Measurements from ENCODE around the gene CDK5RAP2.

DNA sequence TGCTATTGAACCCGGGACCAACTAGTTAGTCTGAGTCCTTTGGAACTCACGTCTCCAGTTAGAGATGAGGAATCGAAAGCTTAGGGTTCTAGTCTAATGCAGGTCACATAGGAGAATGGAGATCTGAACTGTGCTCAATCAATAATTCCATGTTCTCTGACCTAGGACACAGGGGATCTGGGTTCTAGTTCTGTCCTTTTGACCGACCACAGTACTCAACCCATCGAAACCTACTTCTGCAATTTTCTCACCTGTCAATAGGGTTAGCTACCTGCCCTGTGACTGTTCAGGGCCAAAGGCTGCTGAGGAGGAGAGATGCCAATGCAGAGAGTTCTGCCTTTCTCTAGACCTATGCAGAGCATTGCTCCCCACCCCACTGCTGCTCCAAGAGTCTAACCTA, 187.7 kb downstream of the CDK5RAP2 start:
- TF ChIP-seq BCL11A (tag by site-specific recombination; IDR thresholded peaks at IDR 0.05; ENCODE audit: low read depth) (no peak), MEIS1 (CRISPR knock-in tag; IDR thresholded peaks at IDR 0.05; ENCODE audit: borderline replicate concordance) (no peak), ZNF274 (IDR thresholded peaks at IDR 0.05; ENCODE audit: low read length) (no peak), ZNF274 (tag by site-specific recombination; IDR thresholded peaks at IDR 0.05; ENCODE audit: borderline replicate concordance) (no peak), ZSCAN16 (tag by site-specific recombination; IDR thresholded peaks at IDR 0.05) (no peak), ZFP41 (tag by site-specific recombination; IDR thresholded peaks at IDR 0.05; ENCODE audit: borderline replicate concordance) (no peak), MYNN (tag by site-specific recombination; IDR thresholded peaks at IDR 0.05; ENCODE audit: borderline replicate concordance) (no peak), ZNF558 (tag by site-specific recombination; IDR thresholded peaks at IDR 0.05) (no peak), ZBTB21 (tag by site-specific recombination; IDR thresholded peaks at IDR 0.05) (no peak), PRDM1 (tag by site-specific recombination; IDR thresholded peaks at IDR 0.05) (no peak)
- TF ChIP-seq, protein P1, sequence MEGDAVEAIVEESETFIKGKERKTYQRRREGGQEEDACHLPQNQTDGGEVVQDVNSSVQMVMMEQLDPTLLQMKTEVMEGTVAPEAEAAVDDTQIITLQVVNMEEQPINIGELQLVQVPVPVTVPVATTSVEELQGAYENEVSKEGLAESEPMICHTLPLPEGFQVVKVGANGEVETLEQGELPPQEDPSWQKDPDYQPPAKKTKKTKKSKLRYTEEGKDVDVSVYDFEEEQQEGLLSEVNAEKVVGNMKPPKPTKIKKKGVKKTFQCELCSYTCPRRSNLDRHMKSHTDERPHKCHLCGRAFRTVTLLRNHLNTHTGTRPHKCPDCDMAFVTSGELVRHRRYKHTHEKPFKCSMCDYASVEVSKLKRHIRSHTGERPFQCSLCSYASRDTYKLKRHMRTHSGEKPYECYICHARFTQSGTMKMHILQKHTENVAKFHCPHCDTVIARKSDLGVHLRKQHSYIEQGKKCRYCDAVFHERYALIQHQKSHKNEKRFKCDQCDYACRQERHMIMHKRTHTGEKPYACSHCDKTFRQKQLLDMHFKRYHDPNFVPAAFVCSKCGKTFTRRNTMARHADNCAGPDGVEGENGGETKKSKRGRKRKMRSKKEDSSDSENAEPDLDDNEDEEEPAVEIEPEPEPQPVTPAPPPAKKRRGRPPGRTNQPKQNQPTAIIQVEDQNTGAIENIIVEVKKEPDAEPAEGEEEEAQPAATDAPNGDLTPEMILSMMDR (tag by site-specific recombination; IDR thresholded peaks at IDR 0.05), result no peak
- TF ChIP-seq, protein P2, sequence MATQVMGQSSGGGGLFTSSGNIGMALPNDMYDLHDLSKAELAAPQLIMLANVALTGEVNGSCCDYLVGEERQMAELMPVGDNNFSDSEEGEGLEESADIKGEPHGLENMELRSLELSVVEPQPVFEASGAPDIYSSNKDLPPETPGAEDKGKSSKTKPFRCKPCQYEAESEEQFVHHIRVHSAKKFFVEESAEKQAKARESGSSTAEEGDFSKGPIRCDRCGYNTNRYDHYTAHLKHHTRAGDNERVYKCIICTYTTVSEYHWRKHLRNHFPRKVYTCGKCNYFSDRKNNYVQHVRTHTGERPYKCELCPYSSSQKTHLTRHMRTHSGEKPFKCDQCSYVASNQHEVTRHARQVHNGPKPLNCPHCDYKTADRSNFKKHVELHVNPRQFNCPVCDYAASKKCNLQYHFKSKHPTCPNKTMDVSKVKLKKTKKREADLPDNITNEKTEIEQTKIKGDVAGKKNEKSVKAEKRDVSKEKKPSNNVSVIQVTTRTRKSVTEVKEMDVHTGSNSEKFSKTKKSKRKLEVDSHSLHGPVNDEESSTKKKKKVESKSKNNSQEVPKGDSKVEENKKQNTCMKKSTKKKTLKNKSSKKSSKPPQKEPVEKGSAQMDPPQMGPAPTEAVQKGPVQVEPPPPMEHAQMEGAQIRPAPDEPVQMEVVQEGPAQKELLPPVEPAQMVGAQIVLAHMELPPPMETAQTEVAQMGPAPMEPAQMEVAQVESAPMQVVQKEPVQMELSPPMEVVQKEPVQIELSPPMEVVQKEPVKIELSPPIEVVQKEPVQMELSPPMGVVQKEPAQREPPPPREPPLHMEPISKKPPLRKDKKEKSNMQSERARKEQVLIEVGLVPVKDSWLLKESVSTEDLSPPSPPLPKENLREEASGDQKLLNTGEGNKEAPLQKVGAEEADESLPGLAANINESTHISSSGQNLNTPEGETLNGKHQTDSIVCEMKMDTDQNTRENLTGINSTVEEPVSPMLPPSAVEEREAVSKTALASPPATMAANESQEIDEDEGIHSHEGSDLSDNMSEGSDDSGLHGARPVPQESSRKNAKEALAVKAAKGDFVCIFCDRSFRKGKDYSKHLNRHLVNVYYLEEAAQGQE (tag by site-specific recombination; IDR thresholded peaks at IDR 0.05), result no peak
- TF ChIP-seq, protein P3, sequence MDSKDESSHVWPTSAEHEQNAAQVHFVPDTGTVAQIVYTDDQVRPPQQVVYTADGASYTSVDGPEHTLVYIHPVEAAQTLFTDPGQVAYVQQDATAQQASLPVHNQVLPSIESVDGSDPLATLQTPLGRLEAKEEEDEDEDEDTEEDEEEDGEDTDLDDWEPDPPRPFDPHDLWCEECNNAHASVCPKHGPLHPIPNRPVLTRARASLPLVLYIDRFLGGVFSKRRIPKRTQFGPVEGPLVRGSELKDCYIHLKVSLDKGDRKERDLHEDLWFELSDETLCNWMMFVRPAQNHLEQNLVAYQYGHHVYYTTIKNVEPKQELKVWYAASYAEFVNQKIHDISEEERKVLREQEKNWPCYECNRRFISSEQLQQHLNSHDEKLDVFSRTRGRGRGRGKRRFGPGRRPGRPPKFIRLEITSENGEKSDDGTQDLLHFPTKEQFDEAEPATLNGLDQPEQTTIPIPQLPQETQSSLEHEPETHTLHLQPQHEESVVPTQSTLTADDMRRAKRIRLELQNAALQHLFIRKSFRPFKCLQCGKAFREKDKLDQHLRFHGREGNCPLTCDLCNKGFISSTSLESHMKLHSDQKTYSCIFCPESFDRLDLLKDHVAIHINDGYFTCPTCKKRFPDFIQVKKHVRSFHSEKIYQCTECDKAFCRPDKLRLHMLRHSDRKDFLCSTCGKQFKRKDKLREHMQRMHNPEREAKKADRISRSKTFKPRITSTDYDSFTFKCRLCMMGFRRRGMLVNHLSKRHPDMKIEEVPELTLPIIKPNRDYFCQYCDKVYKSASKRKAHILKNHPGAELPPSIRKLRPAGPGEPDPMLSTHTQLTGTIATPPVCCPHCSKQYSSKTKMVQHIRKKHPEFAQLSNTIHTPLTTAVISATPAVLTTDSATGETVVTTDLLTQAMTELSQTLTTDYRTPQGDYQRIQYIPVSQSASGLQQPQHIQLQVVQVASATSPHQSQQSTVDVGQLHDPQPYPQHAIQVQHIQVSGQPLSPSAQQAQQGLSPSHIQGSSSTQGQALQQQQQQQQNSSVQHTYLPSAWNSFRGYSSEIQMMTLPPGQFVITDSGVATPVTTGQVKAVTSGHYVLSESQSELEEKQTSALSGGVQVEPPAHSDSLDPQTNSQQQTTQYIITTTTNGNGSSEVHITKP (tag by site-specific recombination; IDR thresholded peaks at IDR 0.05), result no peak
- TF ChIP-seq, protein P4, sequence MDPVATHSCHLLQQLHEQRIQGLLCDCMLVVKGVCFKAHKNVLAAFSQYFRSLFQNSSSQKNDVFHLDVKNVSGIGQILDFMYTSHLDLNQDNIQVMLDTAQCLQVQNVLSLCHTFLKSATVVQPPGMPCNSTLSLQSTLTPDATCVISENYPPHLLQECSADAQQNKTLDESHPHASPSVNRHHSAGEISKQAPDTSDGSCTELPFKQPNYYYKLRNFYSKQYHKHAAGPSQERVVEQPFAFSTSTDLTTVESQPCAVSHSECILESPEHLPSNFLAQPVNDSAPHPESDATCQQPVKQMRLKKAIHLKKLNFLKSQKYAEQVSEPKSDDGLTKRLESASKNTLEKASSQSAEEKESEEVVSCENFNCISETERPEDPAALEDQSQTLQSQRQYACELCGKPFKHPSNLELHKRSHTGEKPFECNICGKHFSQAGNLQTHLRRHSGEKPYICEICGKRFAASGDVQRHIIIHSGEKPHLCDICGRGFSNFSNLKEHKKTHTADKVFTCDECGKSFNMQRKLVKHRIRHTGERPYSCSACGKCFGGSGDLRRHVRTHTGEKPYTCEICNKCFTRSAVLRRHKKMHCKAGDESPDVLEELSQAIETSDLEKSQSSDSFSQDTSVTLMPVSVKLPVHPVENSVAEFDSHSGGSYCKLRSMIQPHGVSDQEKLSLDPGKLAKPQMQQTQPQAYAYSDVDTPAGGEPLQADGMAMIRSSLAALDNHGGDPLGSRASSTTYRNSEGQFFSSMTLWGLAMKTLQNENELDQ (tag by site-specific recombination; IDR thresholded peaks at IDR 0.05; ENCODE audit: low read depth), result no peak
